Transverse colon (tissue), 3 donors: ENCODE data around the gene NRIP2.

Experiments
- CTCF ChIP-seq, 5 experiments: fragments of 200-600 bp in 3 of 5; fragments of 450-650 bp in 2 of 5; sonication (generic) in 3 of 5; IDR thresholded peaks; 1 replicate in 2 of 5; 2 replicates in 3 of 5; pipeline ENCODE4 v1.5.1; 2016 to 2017; ENCODE audit warnings: antibody characterized with exemption in 5 of 5, inconsistent platforms in 3 of 5, mild to moderate bottlenecking in 2 of 5, moderate library complexity in 1 of 5
- POLR2A ChIP-seq: fragments of 450-650 bp; IDR thresholded peaks from one replicate; pipeline ENCODE4 v1.6.1; 2016; ENCODE audit warnings: antibody characterized with exemption, mild to moderate bottlenecking, moderate library complexity

- TF ChIP-seq POLR2A (no peak), CTCF (IDR thresholded peaks at IDR 0.05) (no peak)
These were observed 49.8 kb downstream of the NRIP2 start for GRCh38 chr12:2785017-2785416.
